K562 (cell line): ENCODE measurements around the gene TAF11. TPM values are rescaled to one million over a fixed set of nuclear protein-coding genes. Genes with fewer than 3 reads are reported as not detected.

ENCODE experiments used
- CBFA2T3 ChIP-seq: fragments of 450-650 bp; IDR thresholded peaks from 2 replicates; pipeline ENCODE4 v1.6.1; 2017
- ZNF124 ChIP-seq: sonication (generic); formaldehyde crosslinking; IDR thresholded peaks from 2 replicates; pipeline ENCODE4 v1.8.1; 2022; ENCODE audit warnings: missing genetic modification reagents
- ZNF695 ChIP-seq: fragments of 450-650 bp; formaldehyde crosslinking; IDR thresholded peaks from 2 replicates; pipeline ENCODE4 v1.4.0; 2020; ENCODE audit warnings: mild to moderate bottlenecking, moderate library complexity
- polyA plus RNA-seq, 8 experiments: library from polyadenylated mRNA; depleted of rRNA in 4 of 8; stranded (reverse) in 5 of 8; unstranded in 3 of 8; fragments of >200 nt; fragmentation: Nextera tagmentation in 2 of 8; fragmentation: Illumina TruSeq in 1 of 8; extraction: Ambion mirVana in 2 of 8; extraction: Trizol in 1 of 8; gene quantifications; 2 replicates each; pipeline versions ENCODE4 v1.2.1 to v1.2.3, GENCODE V29; 2011 to 2014; ENCODE audit warnings: inconsistent platforms in 1 of 8, missing spikeins in 1 of 8
- total RNA-seq, 7 experiments: library from RNA; depleted of rRNA in 6 of 7; stranded (reverse); fragments of >200 nt in 6 of 7; fragmentation: Illumina TruSeq in 2 of 7; extraction: Trizol in 2 of 7; gene quantifications; 2 replicates each; pipeline versions ENCODE4 v1.2.1 to v1.2.3, GENCODE V29; 2011 to 2021; ENCODE audit warnings: low replicate concordance in 1 of 7
- TF ChIP-seq, protein P1 (sequence below): fragments of 450-650 bp; IDR thresholded peaks from 2 replicates; pipeline ENCODE4 v1.6.1; 2016; ENCODE audit warnings: mild to moderate bottlenecking, moderate library complexity
- TF ChIP-seq, protein P2 (sequence below), 2 experiments: fragments of 450-650 bp in 1 of 2; sonication (generic) in 1 of 2; formaldehyde crosslinking in 1 of 2; IDR thresholded peaks; 2 replicates each; pipeline versions ENCODE4 v1.7.1 to v1.9.0; 2016 to 2022; ENCODE audit warnings: inconsistent platforms in 1 of 2, mild to moderate bottlenecking in 1 of 2, missing genetic modification reagents in 1 of 2

Gene TAF11
- total and polyA plus RNA-seq, 9 of the 15 experiments (the other 6 are each of a cell fraction or from before 2014, with no cell fraction given) = 40.9 to 91.9 (median 71.9) TPM

DNA sequence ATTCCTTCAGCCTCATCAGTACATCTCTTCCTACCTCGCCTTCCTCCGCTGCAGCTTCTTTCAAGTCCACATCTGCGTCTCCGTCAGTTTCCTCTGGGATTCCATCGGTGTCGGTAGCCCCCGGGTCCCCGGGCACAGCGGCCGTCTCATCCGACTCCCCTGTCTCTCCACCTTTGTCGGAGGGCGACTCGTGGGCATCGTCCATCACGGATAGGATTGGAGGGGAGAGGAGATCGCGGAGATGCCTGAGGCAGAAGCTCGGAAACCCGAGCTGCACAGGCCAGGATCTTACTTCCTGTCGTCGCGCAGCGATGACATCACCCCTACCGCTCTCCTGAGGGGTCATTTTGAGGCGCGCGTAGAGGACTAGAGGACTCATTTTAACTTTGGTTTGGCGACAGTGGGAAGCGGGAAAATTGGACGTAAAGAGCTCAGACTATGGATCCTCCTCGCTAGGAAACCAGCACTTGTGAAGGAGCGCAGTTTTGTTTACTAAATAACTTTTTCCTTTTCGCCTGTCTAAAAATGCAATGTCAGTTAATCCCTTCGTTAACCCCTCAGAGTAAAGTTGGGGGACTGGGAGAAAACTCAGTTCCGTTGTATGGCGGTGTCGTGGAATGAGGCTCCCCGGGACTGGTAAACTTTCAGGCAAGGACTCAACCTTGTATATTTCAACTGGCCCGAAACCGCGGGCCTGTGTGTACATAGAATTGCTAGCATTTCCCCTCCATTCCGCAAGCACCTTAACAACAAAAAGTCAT lies at the start of gene TAF11 (continued):
- no peak for TF ChIP-seq ZNF124
- TF ChIP-seq CBFA2T3 = 0 out of 2 replicates have a peak, but pooled peaks have one; percentile 2
- no peak; the same call in 1 of the 2 replicates for TF ChIP-seq ZNF695 (CRISPR knock-in tag)
- TF ChIP-seq, protein P1, sequence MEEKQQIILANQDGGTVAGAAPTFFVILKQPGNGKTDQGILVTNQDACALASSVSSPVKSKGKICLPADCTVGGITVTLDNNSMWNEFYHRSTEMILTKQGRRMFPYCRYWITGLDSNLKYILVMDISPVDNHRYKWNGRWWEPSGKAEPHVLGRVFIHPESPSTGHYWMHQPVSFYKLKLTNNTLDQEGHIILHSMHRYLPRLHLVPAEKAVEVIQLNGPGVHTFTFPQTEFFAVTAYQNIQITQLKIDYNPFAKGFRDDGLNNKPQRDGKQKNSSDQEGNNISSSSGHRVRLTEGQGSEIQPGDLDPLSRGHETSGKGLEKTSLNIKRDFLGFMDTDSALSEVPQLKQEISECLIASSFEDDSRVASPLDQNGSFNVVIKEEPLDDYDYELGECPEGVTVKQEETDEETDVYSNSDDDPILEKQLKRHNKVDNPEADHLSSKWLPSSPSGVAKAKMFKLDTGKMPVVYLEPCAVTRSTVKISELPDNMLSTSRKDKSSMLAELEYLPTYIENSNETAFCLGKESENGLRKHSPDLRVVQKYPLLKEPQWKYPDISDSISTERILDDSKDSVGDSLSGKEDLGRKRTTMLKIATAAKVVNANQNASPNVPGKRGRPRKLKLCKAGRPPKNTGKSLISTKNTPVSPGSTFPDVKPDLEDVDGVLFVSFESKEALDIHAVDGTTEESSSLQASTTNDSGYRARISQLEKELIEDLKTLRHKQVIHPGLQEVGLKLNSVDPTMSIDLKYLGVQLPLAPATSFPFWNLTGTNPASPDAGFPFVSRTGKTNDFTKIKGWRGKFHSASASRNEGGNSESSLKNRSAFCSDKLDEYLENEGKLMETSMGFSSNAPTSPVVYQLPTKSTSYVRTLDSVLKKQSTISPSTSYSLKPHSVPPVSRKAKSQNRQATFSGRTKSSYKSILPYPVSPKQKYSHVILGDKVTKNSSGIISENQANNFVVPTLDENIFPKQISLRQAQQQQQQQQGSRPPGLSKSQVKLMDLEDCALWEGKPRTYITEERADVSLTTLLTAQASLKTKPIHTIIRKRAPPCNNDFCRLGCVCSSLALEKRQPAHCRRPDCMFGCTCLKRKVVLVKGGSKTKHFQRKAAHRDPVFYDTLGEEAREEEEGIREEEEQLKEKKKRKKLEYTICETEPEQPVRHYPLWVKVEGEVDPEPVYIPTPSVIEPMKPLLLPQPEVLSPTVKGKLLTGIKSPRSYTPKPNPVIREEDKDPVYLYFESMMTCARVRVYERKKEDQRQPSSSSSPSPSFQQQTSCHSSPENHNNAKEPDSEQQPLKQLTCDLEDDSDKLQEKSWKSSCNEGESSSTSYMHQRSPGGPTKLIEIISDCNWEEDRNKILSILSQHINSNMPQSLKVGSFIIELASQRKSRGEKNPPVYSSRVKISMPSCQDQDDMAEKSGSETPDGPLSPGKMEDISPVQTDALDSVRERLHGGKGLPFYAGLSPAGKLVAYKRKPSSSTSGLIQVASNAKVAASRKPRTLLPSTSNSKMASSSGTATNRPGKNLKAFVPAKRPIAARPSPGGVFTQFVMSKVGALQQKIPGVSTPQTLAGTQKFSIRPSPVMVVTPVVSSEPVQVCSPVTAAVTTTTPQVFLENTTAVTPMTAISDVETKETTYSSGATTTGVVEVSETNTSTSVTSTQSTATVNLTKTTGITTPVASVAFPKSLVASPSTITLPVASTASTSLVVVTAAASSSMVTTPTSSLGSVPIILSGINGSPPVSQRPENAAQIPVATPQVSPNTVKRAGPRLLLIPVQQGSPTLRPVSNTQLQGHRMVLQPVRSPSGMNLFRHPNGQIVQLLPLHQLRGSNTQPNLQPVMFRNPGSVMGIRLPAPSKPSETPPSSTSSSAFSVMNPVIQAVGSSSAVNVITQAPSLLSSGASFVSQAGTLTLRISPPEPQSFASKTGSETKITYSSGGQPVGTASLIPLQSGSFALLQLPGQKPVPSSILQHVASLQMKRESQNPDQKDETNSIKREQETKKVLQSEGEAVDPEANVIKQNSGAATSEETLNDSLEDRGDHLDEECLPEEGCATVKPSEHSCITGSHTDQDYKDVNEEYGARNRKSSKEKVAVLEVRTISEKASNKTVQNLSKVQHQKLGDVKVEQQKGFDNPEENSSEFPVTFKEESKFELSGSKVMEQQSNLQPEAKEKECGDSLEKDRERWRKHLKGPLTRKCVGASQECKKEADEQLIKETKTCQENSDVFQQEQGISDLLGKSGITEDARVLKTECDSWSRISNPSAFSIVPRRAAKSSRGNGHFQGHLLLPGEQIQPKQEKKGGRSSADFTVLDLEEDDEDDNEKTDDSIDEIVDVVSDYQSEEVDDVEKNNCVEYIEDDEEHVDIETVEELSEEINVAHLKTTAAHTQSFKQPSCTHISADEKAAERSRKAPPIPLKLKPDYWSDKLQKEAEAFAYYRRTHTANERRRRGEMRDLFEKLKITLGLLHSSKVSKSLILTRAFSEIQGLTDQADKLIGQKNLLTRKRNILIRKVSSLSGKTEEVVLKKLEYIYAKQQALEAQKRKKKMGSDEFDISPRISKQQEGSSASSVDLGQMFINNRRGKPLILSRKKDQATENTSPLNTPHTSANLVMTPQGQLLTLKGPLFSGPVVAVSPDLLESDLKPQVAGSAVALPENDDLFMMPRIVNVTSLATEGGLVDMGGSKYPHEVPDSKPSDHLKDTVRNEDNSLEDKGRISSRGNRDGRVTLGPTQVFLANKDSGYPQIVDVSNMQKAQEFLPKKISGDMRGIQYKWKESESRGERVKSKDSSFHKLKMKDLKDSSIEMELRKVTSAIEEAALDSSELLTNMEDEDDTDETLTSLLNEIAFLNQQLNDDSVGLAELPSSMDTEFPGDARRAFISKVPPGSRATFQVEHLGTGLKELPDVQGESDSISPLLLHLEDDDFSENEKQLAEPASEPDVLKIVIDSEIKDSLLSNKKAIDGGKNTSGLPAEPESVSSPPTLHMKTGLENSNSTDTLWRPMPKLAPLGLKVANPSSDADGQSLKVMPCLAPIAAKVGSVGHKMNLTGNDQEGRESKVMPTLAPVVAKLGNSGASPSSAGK = no peak; the same call in 1 of the 2 replicates
- TF ChIP-seq, protein P2, sequence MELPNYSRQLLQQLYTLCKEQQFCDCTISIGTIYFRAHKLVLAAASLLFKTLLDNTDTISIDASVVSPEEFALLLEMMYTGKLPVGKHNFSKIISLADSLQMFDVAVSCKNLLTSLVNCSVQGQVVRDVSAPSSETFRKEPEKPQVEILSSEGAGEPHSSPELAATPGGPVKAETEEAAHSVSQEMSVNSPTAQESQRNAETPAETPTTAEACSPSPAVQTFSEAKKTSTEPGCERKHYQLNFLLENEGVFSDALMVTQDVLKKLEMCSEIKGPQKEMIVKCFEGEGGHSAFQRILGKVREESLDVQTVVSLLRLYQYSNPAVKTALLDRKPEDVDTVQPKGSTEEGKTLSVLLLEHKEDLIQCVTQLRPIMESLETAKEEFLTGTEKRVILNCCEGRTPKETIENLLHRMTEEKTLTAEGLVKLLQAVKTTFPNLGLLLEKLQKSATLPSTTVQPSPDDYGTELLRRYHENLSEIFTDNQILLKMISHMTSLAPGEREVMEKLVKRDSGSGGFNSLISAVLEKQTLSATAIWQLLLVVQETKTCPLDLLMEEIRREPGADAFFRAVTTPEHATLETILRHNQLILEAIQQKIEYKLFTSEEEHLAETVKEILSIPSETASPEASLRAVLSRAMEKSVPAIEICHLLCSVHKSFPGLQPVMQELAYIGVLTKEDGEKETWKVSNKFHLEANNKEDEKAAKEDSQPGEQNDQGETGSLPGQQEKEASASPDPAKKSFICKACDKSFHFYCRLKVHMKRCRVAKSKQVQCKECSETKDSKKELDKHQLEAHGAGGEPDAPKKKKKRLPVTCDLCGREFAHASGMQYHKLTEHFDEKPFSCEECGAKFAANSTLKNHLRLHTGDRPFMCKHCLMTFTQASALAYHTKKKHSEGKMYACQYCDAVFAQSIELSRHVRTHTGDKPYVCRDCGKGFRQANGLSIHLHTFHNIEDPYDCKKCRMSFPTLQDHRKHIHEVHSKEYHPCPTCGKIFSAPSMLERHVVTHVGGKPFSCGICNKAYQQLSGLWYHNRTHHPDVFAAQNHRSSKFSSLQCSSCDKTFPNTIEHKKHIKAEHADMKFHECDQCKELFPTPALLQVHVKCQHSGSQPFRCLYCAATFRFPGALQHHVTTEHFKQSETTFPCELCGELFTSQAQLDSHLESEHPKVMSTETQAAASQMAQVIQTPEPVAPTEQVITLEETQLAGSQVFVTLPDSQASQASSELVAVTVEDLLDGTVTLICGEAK (IDR thresholded peaks at IDR 0.05) = peak; percentile 82
- TF ChIP-seq, protein P2 (CRISPR knock-in tag; IDR thresholded peaks at IDR 0.05) = no peak
